Aorta (tissue), 5 donors: ENCODE data around the gene NKPD1. TPM values are rescaled to one million over a fixed set of nuclear protein-coding genes. Genes with fewer than 3 reads are reported as not detected.

ENCODE experiments used
- ATAC-seq: fragments of 200-7000 bp; cut with Tn5 transposase; one replicate; pipeline ENCODE4 v1.9.1; 2022; ENCODE audit warnings: moderate library complexity; ENCODE audit not compliant: low FRiP score
- DNase-seq, 2 donors: peaks; one replicate each; pipeline ENCODE4 v3.0.0-alpha.2; 2020
- H3K27ac ChIP-seq, 2 donors: one replicate each; pipeline ENCODE4 v1.5.1; 2013; ENCODE audit warnings: low read length in 2 of 2, mild to moderate bottlenecking in 2 of 2, moderate library complexity in 2 of 2, control low read depth in 1 of 2, inconsistent platforms in 1 of 2, low read depth in 1 of 2
- H3K27me3 ChIP-seq, 2 donors: one replicate each; pipeline ENCODE4 v1.6.1; 2013; ENCODE audit warnings: control low read depth in 1 of 2, low read length in 1 of 2, mild to moderate bottlenecking in 1 of 2, moderate library complexity in 1 of 2; ENCODE audit not compliant: insufficient read depth in 2 of 2, control insufficient read depth in 1 of 2
- H3K36me3 ChIP-seq, 2 donors: one replicate each; pipeline ENCODE4 v1.6.1; 2013; ENCODE audit warnings: control low read depth in 1 of 2, low read length in 1 of 2, mild to moderate bottlenecking in 1 of 2; ENCODE audit not compliant: insufficient read depth in 2 of 2, control insufficient read depth in 1 of 2
- H3K4me1 ChIP-seq, 2 donors: one replicate each; pipeline ENCODE4 v1.6.1; 2013; ENCODE audit warnings: low read length in 2 of 2, control low read depth in 1 of 2, mild to moderate bottlenecking in 1 of 2, moderate library complexity in 1 of 2; ENCODE audit not compliant: insufficient read depth in 2 of 2, control insufficient read depth in 1 of 2
- H3K4me3 ChIP-seq, 2 donors: one replicate each; pipeline ENCODE4 v1.5.1; 2013; ENCODE audit warnings: low read length in 2 of 2, control low read depth in 1 of 2, mild to moderate bottlenecking in 1 of 2
- H3K9me3 ChIP-seq: one replicate; pipeline ENCODE4 v1.6.1; 2013; ENCODE audit warnings: mild to moderate bottlenecking, low read length; ENCODE audit not compliant: control insufficient read depth
- WGBS, 2 donors: extraction: QIAGEN DNeasy Blood & Tissue Kit; methylation state at CpG; one replicate each; pipeline ENCODE4 v1.1.7; 2013; 5-methylcytosine and 5-hydroxymethylcytosine counted together
- intact Hi-C, 2 donors: fragments of 100-400 bp; cut with DNase I; formaldehyde crosslinking; loops; one replicate each; pipeline versions ENCODE4 v1.14.2 to v1.15.0; 2022
- polyA plus RNA-seq, 2 donors: library from polyadenylated mRNA; stranded (reverse); fragments of 200-250 nt; gene quantifications; one replicate each; pipeline ENCODE4 v1.2.3, GENCODE V29; 2013
- total RNA-seq, 2 donors: library from RNA; stranded (reverse); fragmentation: NEBNext Ultra II Directional; extraction: Animal tissue kit (Norgen Biotek cat#: 25700); gene quantifications; one replicate each; pipeline ENCODE4 v1.2.1, GENCODE V29; 2021
- donor health status: healthy with polysubstance abuse.
- donor health status: Bipolar disorder and iron deficiency.
- donor health status: DM: no; HTN: no; CAD: no.
- donor health status: DM: no; HTN: no; CAD: no.
- donor health status: DM: yes; HTN: yes; CAD: no.

Gene NKPD1
- total and polyA plus RNA-seq, 4 donors, result 0.05 TPM; not detected in 3

DNA sequence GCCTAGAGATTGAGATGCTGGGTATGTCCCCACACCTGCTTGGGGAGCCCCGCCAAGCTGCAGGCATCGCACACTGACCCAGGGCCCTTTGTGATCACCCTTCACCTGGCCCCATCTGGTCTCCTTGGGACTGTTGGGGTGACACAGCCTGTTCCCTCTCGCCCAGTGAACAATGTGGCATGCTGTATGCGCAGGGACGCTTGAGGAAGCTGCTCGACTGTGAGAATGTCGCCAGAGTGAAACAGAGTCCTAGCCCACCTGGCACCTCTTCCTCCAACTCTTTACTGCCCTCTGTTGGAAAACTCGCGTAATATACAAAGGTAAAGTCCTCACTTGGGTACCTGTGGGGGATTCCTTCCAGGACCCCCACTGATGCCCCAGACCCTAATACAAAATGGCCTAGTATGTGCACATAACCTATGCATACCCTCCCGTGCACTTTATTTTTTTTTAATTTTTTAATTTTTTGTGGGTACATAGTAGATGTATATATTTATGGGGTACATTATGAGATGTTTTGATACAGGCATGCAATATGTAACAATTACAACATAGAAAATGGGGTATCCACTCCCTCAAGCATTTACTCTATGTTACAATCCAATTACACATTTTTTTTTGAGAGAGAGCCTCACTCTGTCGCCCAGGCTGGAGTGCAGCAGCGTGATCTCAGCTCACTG lies 26.8 kb upstream of the NKPD1 start:
- 55 to 57% methylated on average over 12 of the region's 12 CpGs for WGBS, 2 donors
- H3K36me3 ChIP-seq, result no peaks in the 10 kb centered on the region
- intact Hi-C loops, result no loop called here
- no peak for ATAC-seq
- H3K4me1 ChIP-seq, result no peaks in the 10 kb centered on the region
- DNase-seq, result no peak
- no peaks in the 10 kb centered on the region for H3K27me3 ChIP-seq
- H3K9me3 ChIP-seq, result no peaks in the 10 kb centered on the region
- no peak overlapping the region for H3K4me3 ChIP-seq
- H3K27ac ChIP-seq, result no peak overlapping the region

DNA sequence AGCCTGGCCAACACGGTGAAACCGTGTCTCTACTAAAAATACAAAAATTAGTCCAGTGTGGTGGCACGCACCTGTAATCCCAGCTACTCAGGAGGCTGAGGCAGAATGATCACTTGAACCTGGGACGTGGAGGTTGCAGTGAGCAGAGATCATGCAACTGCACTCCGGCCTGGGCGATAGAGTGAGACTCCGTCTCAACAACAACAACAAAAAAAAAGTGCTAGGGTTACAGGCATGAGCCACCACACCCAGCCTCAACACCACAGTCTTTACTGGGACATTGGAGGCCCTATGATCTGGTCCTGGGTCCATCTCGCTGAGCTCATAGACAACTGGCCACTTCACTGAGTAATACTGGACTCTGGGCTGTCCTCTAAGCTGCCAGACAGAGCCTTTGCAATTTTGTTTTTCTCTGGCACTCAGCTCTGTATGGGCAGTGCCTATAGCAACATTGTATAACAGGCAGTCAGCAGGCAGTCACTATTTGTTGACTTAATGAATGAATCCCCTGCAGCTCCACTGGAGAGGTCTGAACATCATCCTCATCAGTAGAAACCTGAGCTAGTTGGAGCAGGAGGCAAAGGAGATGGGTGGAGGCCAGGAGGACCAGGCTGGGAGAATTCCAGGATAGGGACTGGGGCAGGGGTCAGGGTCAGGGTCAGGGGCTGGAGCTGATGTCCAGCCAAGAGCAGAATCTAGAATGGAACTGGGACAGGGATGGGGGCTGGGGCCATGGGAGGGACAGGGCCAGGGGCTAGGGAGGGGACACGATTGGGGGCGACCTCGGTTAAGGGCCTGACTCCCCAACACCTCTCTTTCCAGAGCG lies 25.9 kb upstream of the NKPD1 start:
- Histone ChIP-seq H3K4me3 (no peak overlapping the region), H3K27me3 (no peaks in the 10 kb centered on the region), H3K36me3 (no peaks in the 10 kb centered on the region), H3K27ac (no peak overlapping the region), H3K9me3 (no peaks in the 10 kb centered on the region), H3K4me1 (no peaks in the 10 kb centered on the region)
- DNase-seq (no peak), ATAC-seq (no peak)
- 82 to 87% methylated on average over 12 of the region's 12 CpGs for WGBS, 2 donors
- intact Hi-C loops, result no loop called here

DNA sequence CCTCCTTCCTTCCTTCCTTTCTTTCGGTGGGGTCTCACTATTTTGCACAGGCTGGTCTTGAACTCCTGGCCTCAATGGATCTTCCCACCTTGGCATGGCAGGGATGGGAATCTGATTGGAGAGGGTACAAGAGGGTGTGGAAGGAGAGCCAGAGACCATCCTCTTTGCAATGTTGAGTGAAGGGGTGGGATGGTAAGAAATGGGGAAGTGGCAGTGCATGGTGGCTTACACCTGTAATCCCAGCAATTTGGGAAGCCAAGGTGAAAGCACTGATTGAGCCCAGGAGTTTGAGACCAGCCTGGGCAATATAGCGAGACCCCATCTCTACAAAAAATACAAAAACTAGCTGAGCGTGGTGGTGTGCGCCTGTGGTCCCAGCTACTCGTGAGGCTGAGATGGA lies 23.3 kb upstream of the NKPD1 start:
- Histone ChIP-seq H3K36me3 (no peaks in the 10 kb centered on the region), H3K9me3 (no peaks in the 10 kb centered on the region), H3K4me1 (peaks cover 0 to 2% of the 10 kb centered on the region in 2 donors), H3K27ac (no peak overlapping the region), H3K27me3 (no peaks in the 10 kb centered on the region), H3K4me3 (no peak overlapping the region)
- WGBS, 2 donors, result 93 to 94% methylated on average over 5 of the region's 5 CpGs
- intact Hi-C loops, result no loop called here
- no peak for DNase-seq
- no peak for ATAC-seq

DNA sequence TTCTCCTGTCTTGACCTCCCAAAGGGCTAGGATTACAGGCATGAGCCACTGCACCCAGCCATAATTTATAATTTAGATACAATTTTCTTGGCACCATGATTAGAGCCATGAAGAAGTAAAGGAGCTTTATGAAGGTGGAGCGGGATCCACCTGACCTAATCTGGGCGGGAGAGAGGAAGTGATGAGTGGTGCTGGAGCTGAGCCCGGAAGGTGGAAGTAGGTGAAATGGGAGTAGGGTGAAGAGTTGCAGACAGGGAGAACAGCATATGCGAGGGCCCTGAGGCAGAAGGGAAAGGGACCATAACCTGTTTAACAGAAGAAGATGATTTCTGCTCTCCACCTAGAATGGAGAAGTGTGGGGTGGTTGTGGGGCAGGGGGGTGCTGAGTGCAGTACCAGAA lies 22.0 kb upstream of the NKPD1 start:
- no peak overlapping the region for H3K27ac ChIP-seq
- intact Hi-C loops, result no loop called here
- ATAC-seq (no peak), DNase-seq (no peak)
- no peaks in the 10 kb centered on the region for H3K27me3 ChIP-seq
- peaks cover 0 to 2% of the 10 kb centered on the region in 2 donors for H3K4me1 ChIP-seq
- H3K9me3 ChIP-seq, result no peaks in the 10 kb centered on the region
- 93% methylated on average over 4 of the region's 4 CpGs for WGBS, 2 donors
- no peak overlapping the region for H3K4me3 ChIP-seq
- no peaks in the 10 kb centered on the region for H3K36me3 ChIP-seq

DNA sequence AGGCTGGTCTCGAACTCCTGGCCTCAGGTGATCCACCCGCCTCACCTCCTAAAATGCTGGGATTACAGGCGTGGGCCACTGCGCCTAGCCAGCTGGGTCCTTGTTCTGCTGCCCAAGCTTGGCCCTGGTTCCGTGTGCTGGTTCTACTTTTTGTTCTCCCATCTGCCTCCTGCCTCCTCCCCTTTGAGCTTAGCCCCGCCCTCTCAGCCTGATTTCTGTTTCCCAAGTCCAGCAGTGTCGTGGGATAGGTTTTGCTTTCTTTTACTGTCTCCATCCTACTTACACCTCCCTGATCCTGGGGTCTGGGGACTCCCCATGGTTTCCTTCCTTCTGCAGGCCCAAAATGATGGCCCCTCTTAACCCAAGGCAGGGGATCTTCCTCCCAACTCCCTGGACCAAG lies 20.2 kb upstream of the NKPD1 start:
- Histone ChIP-seq H3K4me3 (no peak overlapping the region), H3K9me3 (no peaks in the 10 kb centered on the region), H3K27me3 (no peaks in the 10 kb centered on the region), H3K36me3 (no peaks in the 10 kb centered on the region), H3K4me1 (peaks cover 0 to 2% of the 10 kb centered on the region in 2 donors), H3K27ac (no peak overlapping the region)
- peak in 1 of 2 donors; percentile 32 for DNase-seq
- 80 to 82% methylated on average over 7 of the region's 7 CpGs for WGBS, 2 donors
- ATAC-seq, result no peak
- intact Hi-C loops, result no loop called here

DNA sequence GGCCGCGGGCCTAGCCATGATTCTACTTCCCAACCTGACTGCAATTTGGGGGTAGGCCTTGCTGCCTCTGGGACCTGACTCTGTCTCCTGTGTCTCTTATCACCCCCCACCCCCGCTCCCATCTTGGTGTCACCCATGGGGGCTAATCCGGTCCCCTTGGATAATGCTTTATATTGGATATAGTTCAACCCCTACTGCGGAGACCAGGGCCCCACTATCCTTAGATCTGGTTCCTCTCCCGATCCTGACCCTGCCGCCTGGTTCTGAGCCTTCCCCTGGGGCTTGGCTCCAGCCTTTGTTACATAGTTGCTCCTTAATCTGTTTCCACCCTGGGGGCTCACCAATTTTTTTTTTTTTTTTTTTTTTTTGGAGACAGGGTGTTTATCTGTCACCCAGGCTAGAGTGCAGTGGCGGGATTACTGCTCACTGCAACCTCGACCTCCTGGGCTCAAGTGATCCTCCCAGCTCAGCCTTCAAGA lies 19.1 kb upstream of the NKPD1 start:
- intact Hi-C loops, result loop anchor here in 1 of 2 donors (5.0 kb wide), 2 partner anchors 72 to 88 kb away; partner anchors contain the start of genes MARK4 and PPP1R37
- DNase-seq (no peak), ATAC-seq (no peak)
- Histone ChIP-seq H3K27ac (no peak overlapping the region), H3K4me3 (peak overlapping the region; percentile 38 to 79), H3K9me3 (no peaks in the 10 kb centered on the region), H3K4me1 (peaks cover 0 to 2% of the 10 kb centered on the region in 2 donors), H3K36me3 (no peaks in the 10 kb centered on the region), H3K27me3 (no peaks in the 10 kb centered on the region)
- WGBS, 2 donors, result 43 to 45% methylated on average over 9 of the region's 9 CpGs

DNA sequence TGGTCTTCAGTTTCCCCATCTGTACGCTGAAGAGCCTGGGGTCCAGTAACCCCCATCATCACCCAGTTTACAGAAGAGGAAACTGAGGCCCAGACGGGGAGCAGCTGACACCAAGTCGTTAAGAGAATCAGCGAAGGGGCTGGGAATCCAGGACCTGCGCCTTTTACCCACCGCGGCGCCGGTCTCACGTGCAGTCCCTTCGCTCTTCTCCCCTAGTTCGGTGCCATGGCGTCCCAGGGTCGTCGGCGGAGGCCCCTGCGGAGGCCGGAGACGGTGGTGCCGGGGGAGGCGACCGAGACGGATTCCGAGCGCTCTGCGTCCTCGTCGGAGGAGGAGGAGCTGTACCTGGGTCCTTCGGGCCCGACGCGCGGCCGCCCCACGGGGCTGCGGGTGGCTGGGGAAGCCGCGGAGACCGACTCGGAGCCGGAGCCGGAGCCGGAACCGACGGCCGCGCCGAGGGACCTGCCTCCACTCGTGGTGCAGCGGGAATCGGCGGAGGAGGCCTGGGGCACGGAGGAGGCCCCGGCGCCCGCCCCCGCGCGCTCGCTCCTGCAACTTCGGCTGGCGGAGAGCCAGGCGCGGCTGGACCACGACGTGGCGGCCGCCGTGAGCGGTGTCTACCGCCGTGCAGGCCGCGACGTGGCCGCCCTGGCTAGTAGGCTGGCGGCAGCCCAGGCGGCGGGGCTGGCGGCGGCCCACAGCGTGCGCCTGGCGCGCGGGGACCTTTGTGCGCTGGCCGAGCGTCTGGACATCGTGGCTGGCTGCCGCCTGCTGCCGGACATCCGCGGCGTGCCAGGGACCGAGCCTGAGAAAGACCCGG lies 18.5 kb upstream of the NKPD1 start:
- intact Hi-C loops, result loop anchor here in 1 of 2 donors (5.0 kb wide), 2 partner anchors 73 to 87 kb away; partner anchors contain the start of genes MARK4 and PPP1R37
- Histone ChIP-seq H3K9me3 (no peaks in the 10 kb centered on the region), H3K27ac (peak overlapping the region; percentile 20 to 89), H3K36me3 (no peaks in the 10 kb centered on the region), H3K4me1 (peaks cover 0 to 2% of the 10 kb centered on the region in 2 donors), H3K4me3 (peak overlapping the region; percentile 38 to 79), H3K27me3 (no peaks in the 10 kb centered on the region)
- peak; percentile 65 to 87 for DNase-seq
- ATAC-seq, result no peak
- WGBS, 2 donors, result 1% methylated on average over 77 to 97 of the region's 97 CpGs
